Stimulated activated CD4-positive, alpha-beta T cell treated with anti-CD3 and anti-CD28 coated beads, Interleukin-1b, Interleukin-23, amount 100 ng/mL, for 48 hours (primary cell): ENCODE data around the gene RPS6KA4.
"Not testable (repeated sequence)": the region's sequence is repeated elsewhere in the genome, so short reads cannot be mapped to it uniquely, and the experiment has no call there.

Experiments
- DNase-seq: peaks from one replicate; pipeline ENCODE4 v3.0.0-alpha.2; 2020

The RPS6KA4 gene

DNA sequence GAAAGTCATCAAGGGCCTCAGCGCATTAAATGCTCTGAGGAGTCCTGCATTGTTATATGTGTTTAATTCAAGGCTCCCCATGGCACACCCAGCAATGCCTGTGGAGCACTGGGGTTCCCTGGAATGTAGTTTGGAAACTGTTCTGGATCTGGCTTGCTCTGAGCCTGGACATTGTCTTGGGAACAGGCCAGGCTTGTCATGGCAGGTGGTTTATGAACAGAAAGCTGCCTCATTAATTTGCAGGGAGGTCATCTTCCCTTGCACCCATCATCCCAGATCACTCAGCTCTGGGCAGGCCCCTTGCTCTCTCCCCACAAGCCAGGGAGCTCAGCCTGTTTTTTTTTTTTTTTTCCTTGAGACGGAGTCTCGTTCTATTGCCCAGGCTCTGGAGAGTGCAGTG is 32.9 kb downstream of the RPS6KA4 start:
- no peak for DNase-seq

- no peak for DNase-seq
Observed at GRCh38 chr11:64395545-64396078, 36.6 kb downstream of the RPS6KA4 start.

DNA sequence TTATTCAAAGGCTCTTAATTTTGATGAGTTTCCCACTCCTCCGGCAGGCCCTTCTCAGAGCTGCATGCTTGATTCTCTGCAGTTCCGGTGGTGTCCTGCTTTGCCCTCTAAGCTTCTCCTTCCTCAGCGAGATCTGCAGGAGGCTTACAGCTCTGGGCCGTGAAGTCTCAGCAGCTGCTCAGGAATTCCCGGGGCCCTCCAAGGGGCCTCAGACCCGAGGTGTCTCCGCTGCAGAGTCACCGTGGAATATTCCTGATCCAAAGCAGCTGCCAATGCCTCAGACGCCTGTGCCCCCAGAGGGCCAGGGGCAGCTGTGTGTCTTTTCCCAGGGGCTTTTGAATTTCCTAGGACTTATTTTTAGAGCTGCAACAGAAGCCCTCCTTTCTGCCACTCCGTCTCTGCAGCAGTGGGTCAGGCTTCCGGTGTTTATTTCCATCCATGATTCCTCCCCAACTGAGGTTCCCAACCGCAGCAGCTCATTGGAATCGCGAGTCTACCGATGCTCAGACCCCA is 37.2 kb downstream of the RPS6KA4 start:
- DNase-seq, result no peak

- no peak for DNase-seq
Observed at GRCh38 chr11:64400102-64400501, 41.1 kb downstream of the RPS6KA4 start.

- DNase-seq, result no peak
Observed at GRCh38 chr11:64400667-64401066, 41.7 kb downstream of the RPS6KA4 start.

DNA sequence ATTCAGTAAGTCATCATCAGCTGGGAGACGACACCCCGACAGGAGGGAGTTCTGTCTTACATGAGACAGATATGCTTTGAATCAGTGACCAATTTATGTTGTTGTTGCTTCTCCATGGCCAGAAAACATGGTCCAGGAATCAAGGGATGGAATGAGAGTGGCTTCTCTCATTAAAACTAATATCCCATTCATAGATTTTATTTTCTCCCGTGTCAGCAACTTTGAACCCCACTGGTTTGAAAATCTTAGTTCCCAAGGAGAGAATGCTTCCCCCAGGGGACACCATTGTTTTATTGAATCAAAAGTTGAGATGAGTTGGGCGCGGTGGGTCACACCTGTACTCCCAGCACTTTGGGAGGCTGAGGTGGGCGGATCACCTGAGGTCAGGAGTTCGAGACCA is 42.8 kb downstream of the RPS6KA4 start:
- DNase-seq, result no peak

- no peak for DNase-seq
Observed at GRCh38 chr11:64403106-64403505, 44.1 kb downstream of the RPS6KA4 start.

DNA sequence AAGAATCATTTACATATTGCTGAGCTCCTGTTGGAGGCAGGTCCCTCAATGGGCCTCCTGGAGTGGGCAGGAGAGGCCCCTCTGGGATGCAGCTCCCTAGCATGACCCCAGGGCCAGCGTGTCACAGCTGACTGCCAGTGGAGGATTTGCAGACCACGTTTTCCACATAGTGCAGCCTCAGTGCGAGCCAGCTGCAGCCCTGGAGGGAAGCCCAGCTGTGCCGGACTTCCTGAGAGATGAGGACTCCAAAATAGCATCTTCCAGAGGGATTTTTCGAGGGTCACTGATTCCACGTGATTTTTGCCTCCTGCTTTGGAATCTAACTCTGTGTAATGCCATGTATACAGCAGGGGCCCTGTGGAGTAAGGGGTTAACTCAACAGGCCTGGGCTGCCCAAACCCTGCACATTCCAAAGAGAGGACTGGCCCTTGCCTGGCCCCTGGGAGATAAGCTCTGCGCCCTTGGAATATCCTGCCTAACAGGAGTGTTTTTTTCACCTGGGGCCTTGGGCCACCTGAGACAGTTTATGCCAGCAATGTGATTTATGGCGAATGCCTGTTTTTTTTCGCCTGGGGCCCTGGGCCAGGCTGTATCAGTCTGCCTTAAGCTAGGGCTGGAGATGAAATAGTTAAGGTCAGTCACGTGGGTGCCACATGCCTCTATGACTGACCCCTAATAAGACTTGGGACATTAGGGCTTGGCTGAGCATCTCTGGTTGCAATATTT is 47.4 kb downstream of the RPS6KA4 start:
- DNase-seq, result no peak

DNA sequence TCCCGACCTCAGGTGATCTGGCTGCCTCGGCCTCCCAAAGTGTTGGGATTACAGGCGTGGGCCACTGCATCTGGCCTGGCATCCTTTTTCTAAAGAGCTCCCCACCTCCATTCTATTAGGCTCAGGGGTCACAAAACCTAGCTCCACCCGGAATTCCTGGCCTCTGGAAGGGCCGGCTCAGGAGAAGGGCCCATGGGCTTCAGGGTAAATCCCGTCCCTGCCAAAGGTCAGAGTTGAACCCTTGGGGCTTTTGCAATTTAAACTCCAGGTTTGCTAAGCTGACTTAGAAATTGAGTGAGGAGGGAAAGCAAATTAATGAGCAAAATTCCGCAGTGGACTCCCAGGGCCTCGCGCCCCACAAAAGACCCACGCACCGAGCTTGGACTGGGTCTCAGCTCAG is 48.3 kb downstream of the RPS6KA4 start:
- no peak for DNase-seq

- DNase-seq, result no peak
Observed at GRCh38 chr11:64407630-64408029, 48.7 kb downstream of the RPS6KA4 start.

- no peak for DNase-seq
Observed at GRCh38 chr11:64409278-64409677, 50.3 kb downstream of the RPS6KA4 start.

DNA sequence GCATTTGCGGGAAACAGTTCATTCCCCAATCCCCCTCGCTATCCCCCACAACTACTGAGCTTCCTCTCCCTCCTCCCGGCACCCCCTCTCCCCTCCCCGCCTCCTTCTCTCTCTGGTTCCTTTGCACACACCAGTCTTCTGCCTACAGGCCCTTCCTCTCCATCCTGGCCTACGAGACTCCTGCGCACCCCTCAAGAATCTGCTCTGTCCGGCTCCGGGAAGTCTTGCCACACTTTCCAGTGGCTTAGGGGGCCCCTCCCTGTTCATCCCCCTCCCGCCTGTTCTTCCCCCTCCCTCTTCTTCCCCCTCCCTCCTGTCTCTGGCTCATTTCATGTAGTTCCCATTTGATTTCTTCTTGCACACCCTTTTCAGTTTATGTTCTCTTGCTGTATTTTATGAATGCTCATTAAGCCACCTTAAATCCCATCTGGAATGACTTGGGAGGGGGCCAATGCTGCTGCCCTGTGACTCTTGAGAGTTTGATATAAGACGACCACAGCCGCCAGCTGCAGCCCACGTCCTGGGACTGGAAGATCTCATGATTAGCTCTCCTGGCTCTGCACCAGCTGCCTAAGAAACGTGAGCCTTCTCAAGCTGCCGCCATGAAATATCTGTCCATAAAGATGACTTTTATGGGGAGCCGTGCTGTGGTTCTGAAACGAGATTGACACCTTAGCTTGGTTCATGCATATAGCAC is 50.9 kb downstream of the RPS6KA4 start:
- DNase-seq, result no peak

DNA sequence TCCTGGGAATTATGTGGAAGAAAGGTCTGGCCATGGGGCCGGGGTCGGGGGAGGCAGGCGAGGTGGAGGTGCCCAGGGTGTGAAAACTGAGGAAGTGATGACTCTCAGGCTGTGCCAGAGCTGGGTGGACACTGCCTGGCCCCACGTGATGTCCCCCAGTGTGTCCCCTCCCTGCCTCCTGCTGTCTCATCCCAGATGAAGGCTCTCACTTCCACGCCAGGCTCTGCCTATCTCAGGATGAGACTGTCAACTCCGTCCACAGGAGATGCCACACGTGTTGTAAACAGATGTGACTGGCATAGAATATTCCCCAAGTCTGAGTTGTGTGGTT is 51.4 kb downstream of the RPS6KA4 start:
- DNase-seq, result no peak

GRCh38 chr11:64413417-64413816 is 54.5 kb downstream of the RPS6KA4 start:
- DNase-seq, result no peak

DNA sequence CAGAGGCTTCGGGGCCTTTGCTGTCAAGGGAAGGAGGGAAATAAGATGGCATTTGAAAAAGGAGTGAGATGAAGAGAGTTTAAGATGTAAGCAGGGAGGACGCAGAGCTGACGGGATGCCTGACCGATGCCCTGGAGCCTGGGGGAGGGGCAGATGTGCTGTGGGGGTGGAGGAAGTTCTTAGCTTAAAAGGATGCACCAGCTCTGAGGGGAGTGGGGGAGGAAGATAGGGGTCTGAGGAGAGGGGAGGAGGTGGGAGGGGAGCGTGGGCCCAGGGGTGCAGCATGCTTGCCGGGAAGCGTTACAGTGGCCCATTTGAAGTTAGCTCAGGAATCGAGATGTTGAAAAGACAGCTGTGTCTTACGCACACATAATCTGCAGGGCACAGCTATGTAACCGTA is 56.3 kb downstream of the RPS6KA4 start:
- DNase-seq, result no peak

DNA sequence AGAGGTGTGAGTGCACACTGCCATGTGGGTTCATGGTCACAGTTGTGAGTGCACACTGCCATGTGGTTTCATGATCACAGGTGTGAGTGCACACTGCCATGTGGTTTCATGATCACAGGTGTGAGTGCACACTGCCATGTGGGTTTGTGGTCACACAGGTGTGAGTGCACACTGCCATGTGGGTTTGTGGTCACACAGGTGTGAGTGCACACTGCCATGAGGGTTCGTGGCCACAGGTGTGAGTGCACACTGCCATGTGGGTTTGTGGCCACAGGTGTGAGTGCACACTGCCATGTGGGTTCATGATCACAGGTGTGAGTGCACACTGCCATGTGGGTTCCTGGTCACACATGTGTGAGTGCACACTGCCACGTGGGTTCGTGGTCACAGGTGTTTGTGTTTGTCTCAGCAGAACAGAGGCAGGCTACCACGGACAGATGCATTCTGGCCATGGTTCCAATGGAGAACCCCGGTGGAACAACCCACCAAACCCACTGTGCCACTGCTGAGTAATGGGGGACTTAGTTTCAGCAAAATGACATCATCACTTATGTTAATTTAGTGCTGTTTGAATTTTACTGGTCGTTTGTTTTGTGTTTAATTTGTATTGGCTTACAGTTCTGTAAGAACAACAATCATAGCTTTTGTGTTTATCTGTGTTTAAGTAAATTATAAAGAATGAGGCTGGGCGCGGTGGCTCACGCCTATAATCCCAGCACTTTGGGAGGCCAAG is 57.2 kb downstream of the RPS6KA4 start:
- no peak for DNase-seq

- DNase-seq, result not testable (repeated sequence)
Observed at GRCh38 chr11:64418233-64418632, 59.3 kb downstream of the RPS6KA4 start.

DNA sequence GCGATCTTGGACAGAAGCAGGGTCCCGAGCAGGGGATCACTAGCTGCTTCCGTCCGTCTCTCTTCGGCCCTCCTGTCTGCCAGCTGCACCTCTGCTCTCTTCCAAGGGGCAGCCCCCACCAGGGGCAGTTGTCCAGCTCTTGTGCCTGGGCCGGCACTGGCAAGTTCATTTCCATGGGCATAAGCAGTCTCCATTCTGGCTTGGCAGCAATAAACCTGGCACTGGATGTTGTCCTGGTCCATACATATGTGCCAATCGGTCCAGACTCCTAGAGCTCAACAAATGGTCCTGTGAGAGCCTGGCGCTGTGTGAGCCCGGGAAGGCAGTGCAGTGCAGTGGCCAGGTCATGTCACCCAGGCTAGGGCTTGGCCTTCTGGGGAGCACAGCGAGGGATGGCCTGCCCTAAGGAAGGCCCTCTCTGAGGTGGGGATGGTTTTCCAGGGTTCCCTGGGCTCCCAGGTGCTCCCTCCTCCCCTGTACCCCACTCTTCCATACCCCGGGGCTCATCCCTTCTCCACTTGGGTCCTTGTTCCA is 60.4 kb downstream of the RPS6KA4 start:
- no peak for DNase-seq

GRCh38 chr11:64419818-64420485 is 61.0 kb downstream of the RPS6KA4 start:
- no peak for DNase-seq
